Neural cell (in vitro differentiated cells): ENCODE results near the gene TMEM74B.

Source experiments
- CTCF ChIP-seq: fragments of 450-650 bp; IDR thresholded peaks from 2 replicates; pipeline ENCODE4 v1.5.1; 2014; ENCODE audit warnings: antibody characterized with exemption, mild to moderate bottlenecking, moderate library complexity; ENCODE audit not compliant: poor library complexity, severe bottlenecking
- RAD21 ChIP-seq: fragments of 450-650 bp; conservative IDR thresholded peaks from 2 replicates; pipeline ENCODE4 v1.6.1; 2014; ENCODE audit warnings: antibody characterized with exemption, mild to moderate bottlenecking, moderate library complexity
- REST ChIP-seq: IDR thresholded peaks from 2 replicates; pipeline ENCODE4 v1.6.1; 2012; ENCODE audit warnings: borderline replicate concordance

- TF ChIP-seq CTCF (no peak), REST (no peak), RAD21 (no peak)
These were observed 10.0 kb downstream of the TMEM74B start for GRCh38 chr20:1174787-1175186.
